IMR-90 (cell line): Measurements from ENCODE around the gene SIRT2. TPM values are rescaled to one million over a fixed set of nuclear protein-coding genes. Genes with fewer than 3 reads are reported as not detected.

Source experiments
- ATAC-seq: fragments of 200-7000 bp; cut with Tn5 transposase; 2 replicates; pipeline ENCODE4 v1.9.1; 2020; ENCODE audit warnings: low read depth, mild to moderate bottlenecking, moderate library complexity
- BruUV-seq: library from RNA; stranded (reverse); fragments of 400-500 nt; replicated peaks from 2 replicates; lab custom pipeline; 2021; lab: Mats Ljungman, UMichigan
- CTCF ChIA-PET: fragments of 300-600 bp; formaldehyde crosslinking; extraction: SDS; loops from one replicate; lab custom pipeline; 2021; ENCODE audit warnings: antibody characterized with exemption; lab: Yijun Ruan, JAX
- POLR2A ChIA-PET: fragments of 300-600 bp; sonication (Branson Sonifier 250); formaldehyde crosslinking; loops from one replicate; lab custom pipeline; 2022; ENCODE audit warnings: antibody characterized with exemption; ENCODE audit not compliant: unreplicated experiment; lab: Charles Lee
- DNase-seq: peaks from one replicate; pipeline ENCODE4 v3.0.0; 2013
- H2AFZ ChIP-seq: replicated peaks from 2 replicates; pipeline ENCODE3; 2013; ENCODE audit warnings: low read length, mild to moderate bottlenecking; ENCODE audit not compliant: poor library complexity
- H2AK5ac ChIP-seq: 2 replicates; pipeline ENCODE4 v1.6.1; 2013; ENCODE audit warnings: low read depth, low read length, inconsistent platforms
- H2AK9ac ChIP-seq: replicated peaks from 2 replicates; pipeline ENCODE3; 2013; ENCODE audit warnings: mild to moderate bottlenecking, low read depth, low read length, moderate library complexity; ENCODE audit not compliant: poor library complexity
- H2BK120ac ChIP-seq: 2 replicates; pipeline ENCODE4 v1.6.1; 2013; ENCODE audit warnings: low read depth, low read length, inconsistent platforms
- H2BK15ac ChIP-seq: 3 replicates; pipeline ENCODE4 v1.6.1; 2013; ENCODE audit warnings: low read depth, low read length, inconsistent platforms
- H2BK20ac ChIP-seq: 2 replicates; pipeline ENCODE4 v1.6.1; 2013; ENCODE audit warnings: low read depth, mild to moderate bottlenecking, inconsistent platforms, low read length, moderate library complexity
- H2BK5ac ChIP-seq: 2 replicates; pipeline ENCODE4 v1.6.1; 2013; ENCODE audit warnings: mild to moderate bottlenecking, low read depth, low read length, inconsistent platforms; ENCODE audit not compliant: poor library complexity, severe bottlenecking
- H3K14ac ChIP-seq: replicated peaks from 2 replicates; pipeline ENCODE4 v1.6.1; 2013; ENCODE audit warnings: low read depth, low read length, inconsistent platforms
- H3K18ac ChIP-seq: 2 replicates; pipeline ENCODE4 v1.6.1; 2013; ENCODE audit warnings: low read depth, low read length, control low read depth
- H3K23ac ChIP-seq: 2 replicates; pipeline ENCODE4 v1.6.1; 2013; ENCODE audit warnings: low read depth, low read length, inconsistent platforms
- H3K27ac ChIP-seq: 2 replicates; pipeline ENCODE4 v1.5.1; 2013; ENCODE audit warnings: mild to moderate bottlenecking, control low read depth, low read length; ENCODE audit not compliant: insufficient read depth
- H3K27me3 ChIP-seq: 2 replicates; pipeline ENCODE4 v1.6.1; 2013; ENCODE audit warnings: low read length; ENCODE audit not compliant: control insufficient read depth, insufficient read depth
- H3K36me3 ChIP-seq: 2 replicates; pipeline ENCODE4 v1.6.1; 2013; ENCODE audit warnings: low read length, mixed read lengths; ENCODE audit not compliant: control insufficient read depth, insufficient read depth
- H3K4ac ChIP-seq: 2 replicates; pipeline ENCODE4 v1.6.1; 2013; ENCODE audit warnings: low read depth, low read length, inconsistent platforms
- H3K4me1 ChIP-seq: 2 replicates; pipeline ENCODE4 v1.6.1; 2013; ENCODE audit warnings: low read length, mixed read lengths; ENCODE audit not compliant: control insufficient read depth, insufficient read depth
- H3K4me2 ChIP-seq: 2 replicates; pipeline ENCODE4 v1.6.1; 2013; ENCODE audit warnings: low read depth, mild to moderate bottlenecking, control low read depth, low read length, moderate library complexity
- H3K4me3 ChIP-seq: 2 replicates; pipeline ENCODE4 v1.5.1; 2013; ENCODE audit warnings: low read depth, mild to moderate bottlenecking, control low read depth, low read length, moderate library complexity; ENCODE audit not compliant: insufficient read depth
- H3K56ac ChIP-seq: 2 replicates; pipeline ENCODE4 v1.6.1; 2013; ENCODE audit warnings: low read length, inconsistent platforms; ENCODE audit not compliant: insufficient read depth; ENCODE audit errors: extremely low read depth
- H3K79me1 ChIP-seq, 2 experiments: 2 replicates each; pipeline ENCODE4 v1.6.1; 2013; ENCODE audit warnings: low read length in 2 of 2, inconsistent platforms in 1 of 2, low read depth in 1 of 2
- H3K9ac ChIP-seq: 2 replicates; pipeline ENCODE4 v1.6.1; 2013; ENCODE audit warnings: low read depth, low read length, control low read depth
- H3K9me1 ChIP-seq: 2 replicates; pipeline ENCODE4 v1.6.1; 2013; ENCODE audit warnings: low read length, inconsistent platforms; ENCODE audit not compliant: insufficient read depth
- H3K9me3 ChIP-seq: 2 replicates; pipeline ENCODE4 v1.6.1; 2013; ENCODE audit warnings: low read length; ENCODE audit not compliant: control insufficient read depth, insufficient read depth
- H4K20me1 ChIP-seq: 2 replicates; pipeline ENCODE4 v1.6.1; 2013; ENCODE audit warnings: low read length, inconsistent platforms; ENCODE audit not compliant: insufficient read depth
- H4K5ac ChIP-seq: 2 replicates; pipeline ENCODE4 v1.6.1; 2013; ENCODE audit warnings: mild to moderate bottlenecking, low read depth, low read length, control low read depth
- H4K8ac ChIP-seq, 2 experiments: 2 replicates each; pipeline ENCODE4 v1.6.1; 2013; ENCODE audit warnings: low read depth in 2 of 2, low read length in 2 of 2, control low read depth in 1 of 2, inconsistent platforms in 1 of 2
- H4K91ac ChIP-seq: 2 replicates; pipeline ENCODE4 v1.6.1; 2013; ENCODE audit warnings: low read depth, low read length, inconsistent platforms; ENCODE audit not compliant: insufficient read depth
- BHLHE40 ChIP-seq: fragments of 150-350 bp; IDR thresholded peaks from 2 replicates; pipeline ENCODE4 v1.6.1; 2016; ENCODE audit warnings: mild to moderate bottlenecking, low read depth, low read length
- CEBPB ChIP-seq: IDR thresholded peaks from 2 replicates; pipeline ENCODE4 v1.6.1; 2012; ENCODE audit warnings: low read depth, low read length, improper control_type of control experiment
- CTCF ChIP-seq: conservative IDR thresholded peaks from 2 replicates; pipeline ENCODE4 v1.5.1; 2012; ENCODE audit warnings: mild to moderate bottlenecking, low read depth, low read length, improper control_type of control experiment
- MAFK ChIP-seq: IDR thresholded peaks from 2 replicates; pipeline ENCODE4 v1.6.1; 2012; ENCODE audit warnings: low read depth, low read length, improper control_type of control experiment
- MAZ ChIP-seq: IDR thresholded peaks from 2 replicates; pipeline ENCODE4 v1.6.1; 2012; ENCODE audit warnings: low read depth, mild to moderate bottlenecking, low read length, improper control_type of control experiment, moderate library complexity, borderline replicate concordance
- NFE2L2 ChIP-seq: fragments of 150-350 bp; IDR thresholded peaks from 2 replicates; pipeline ENCODE4 v1.6.1; 2016; ENCODE audit warnings: low read depth, mild to moderate bottlenecking, low read length
- POLR2A ChIP-seq: IDR thresholded peaks from 2 replicates; pipeline ENCODE4 v1.6.1; 2012; ENCODE audit warnings: mild to moderate bottlenecking, low read depth, low read length
- RAD21 ChIP-seq: IDR thresholded peaks from 2 replicates; pipeline ENCODE4 v1.6.1; 2012; ENCODE audit warnings: low read length, improper control_type of control experiment
- RCOR1 ChIP-seq: IDR thresholded peaks from 2 replicates; pipeline ENCODE4 v1.6.1; 2012; ENCODE audit warnings: mild to moderate bottlenecking, low read length, improper control_type of control experiment; ENCODE audit not compliant: insufficient replicate concordance
- RFX5 ChIP-seq: IDR thresholded peaks from 2 replicates; pipeline ENCODE4 v1.8.0; 2012; ENCODE audit warnings: low read depth, mild to moderate bottlenecking, low read length, moderate library complexity
- SMC3 ChIP-seq: fragments of 150-350 bp; IDR thresholded peaks from 2 replicates; pipeline ENCODE4 v1.6.1; 2016; ENCODE audit warnings: low read depth, mild to moderate bottlenecking, antibody characterized with exemption, low read length, moderate library complexity
- WGBS, 2 experiments: methylation state at CpG; one replicate each; pipeline versions ENCODE4 v1.1.5 to v1.1.7; 2013; ENCODE audit warnings: missing lambda C conversion rate in 2 of 2; ENCODE audit not compliant: insufficient read length in 1 of 2; ENCODE audit errors: extremely low coverage in 2 of 2; 5-methylcytosine and 5-hydroxymethylcytosine counted together
- dilution Hi-C: fragments of 300-500 bp; cut with HindIII; formaldehyde crosslinking; loops from one replicate; pipeline ENCODE4 v1.14.3; 2018; ENCODE audit warnings: low sequenced_read_pairs; ENCODE audit not compliant: unreplicated experiment
- in situ Hi-C: fragments of 300-500 bp; cut with MboI; formaldehyde crosslinking; loops from 3 replicates; pipeline ENCODE4 v1.14.3; 2019; ENCODE audit warnings: low sequenced_read_pairs, inconsistent platforms, mixed read lengths
- intact Hi-C: fragments of 100-400 bp; cut with micrococcal nuclease; formaldehyde crosslinking; loops from 2 replicates; pipeline ENCODE4 v1.10.0; 2022
- polyA plus RNA-seq, 3 experiments: library from polyadenylated mRNA; depleted of rRNA; stranded (reverse); fragments of >200 nt; gene quantifications; 2 replicates each; pipeline ENCODE4 v1.2.3, GENCODE V29; 2012; ENCODE audit warnings: low replicate concordance in 1 of 3
- total RNA-seq: library from RNA; depleted of rRNA; stranded (reverse); fragments of >200 nt; gene quantifications from 2 replicates; pipeline ENCODE4 v1.2.3, GENCODE V29; 2012
- TF ChIP-seq, protein P1 (sequence below): fragments of 150-350 bp; IDR thresholded peaks from 2 replicates; pipeline ENCODE4 v1.6.1; 2017; ENCODE audit warnings: mild to moderate bottlenecking, antibody characterized with exemption, low read length, low read depth
- TF ChIP-seq, protein P2 (sequence below): fragments of 150-350 bp; IDR thresholded peaks from 2 replicates; pipeline ENCODE4 v1.6.1; 2016; ENCODE audit warnings: low read depth, mild to moderate bottlenecking, low read length, moderate library complexity, borderline replicate concordance

The SIRT2 gene
- total and polyA plus RNA-seq, 2 of the 4 experiments (the other 2 are of a cell fraction), result 43.0 to 50.0 TPM

GRCh38 chr19:38931521-38931793, 32.0 kb upstream of the SIRT2 start:
- no peak for ATAC-seq
- Histone ChIP-seq H3K14ac (peak overlapping the region; percentile 89), H2AFZ (no peak overlapping the region), H4K8ac (peak overlapping the region in 1 of 2 experiments; percentile 48; a peak in 1 of 4 replicates), H3K18ac (no peak overlapping the region), H3K4me1 (no peaks in the 10 kb centered on the region), H2AK9ac (peak overlapping the region; percentile 92), H3K36me3 (peaks cover 11% of the 10 kb centered on the region), H3K27ac (peak overlapping the region; percentile 69), H2BK20ac (no peak overlapping the region), H4K20me1 (no peaks in the 10 kb centered on the region; the same call in 1 of the 2 replicates), H2BK5ac (no peak overlapping the region), H3K56ac (no peak overlapping the region), H3K9ac (peak overlapping the region; percentile 89), H3K9me1 (peaks cover 3% of the 10 kb centered on the region; the same call in 1 of the 2 replicates), H3K4ac (no peak overlapping the region), H3K79me1 (peaks cover 29 to 57% of the 10 kb centered on the region in 2 experiments; a peak in 3 of 4 replicates), H3K23ac (peak overlapping the region; percentile 40; the same call in 1 of the 2 replicates), H2BK120ac (no peak overlapping the region), H2BK15ac (no peak overlapping the region), H4K5ac (no peak overlapping the region), H3K4me2 (peak overlapping the region; percentile 89), H4K91ac (no peak overlapping the region), H3K27me3 (no peaks in the 10 kb centered on the region), H2AK5ac (peak overlapping the region; percentile 14; the same call in 1 of the 2 replicates), H3K9me3 (no peaks in the 10 kb centered on the region), H3K4me3 (peak overlapping the region; percentile 75)
- TF ChIP-seq CEBPB (no peak), RAD21 (no peak), MAFK (no peak), BHLHE40 (no peak), CTCF (no peak), NFE2L2 (no peak), MAZ (no peak), RFX5 (no peak), POLR2A (no peak), RCOR1 (no peak), SMC3 (no peak)
- TF ChIP-seq, protein P1, sequence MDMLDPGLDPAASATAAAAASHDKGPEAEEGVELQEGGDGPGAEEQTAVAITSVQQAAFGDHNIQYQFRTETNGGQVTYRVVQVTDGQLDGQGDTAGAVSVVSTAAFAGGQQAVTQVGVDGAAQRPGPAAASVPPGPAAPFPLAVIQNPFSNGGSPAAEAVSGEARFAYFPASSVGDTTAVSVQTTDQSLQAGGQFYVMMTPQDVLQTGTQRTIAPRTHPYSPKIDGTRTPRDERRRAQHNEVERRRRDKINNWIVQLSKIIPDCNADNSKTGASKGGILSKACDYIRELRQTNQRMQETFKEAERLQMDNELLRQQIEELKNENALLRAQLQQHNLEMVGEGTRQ, result no peak
- TF ChIP-seq, protein P2, sequence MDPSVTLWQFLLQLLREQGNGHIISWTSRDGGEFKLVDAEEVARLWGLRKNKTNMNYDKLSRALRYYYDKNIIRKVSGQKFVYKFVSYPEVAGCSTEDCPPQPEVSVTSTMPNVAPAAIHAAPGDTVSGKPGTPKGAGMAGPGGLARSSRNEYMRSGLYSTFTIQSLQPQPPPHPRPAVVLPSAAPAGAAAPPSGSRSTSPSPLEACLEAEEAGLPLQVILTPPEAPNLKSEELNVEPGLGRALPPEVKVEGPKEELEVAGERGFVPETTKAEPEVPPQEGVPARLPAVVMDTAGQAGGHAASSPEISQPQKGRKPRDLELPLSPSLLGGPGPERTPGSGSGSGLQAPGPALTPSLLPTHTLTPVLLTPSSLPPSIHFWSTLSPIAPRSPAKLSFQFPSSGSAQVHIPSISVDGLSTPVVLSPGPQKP, result no peak
- dilution Hi-C loops, result no loop called here
- intact Hi-C loops, result loop anchor here (2.0 to 5.0 kb wide), 2 partner anchors 203 to 284 kb away; partner anchors contain the start of gene ACTN4
- no CpG with 5 or more reads among the region's 8 CpGs for WGBS, 2 experiments
- ChIA-PET POLR2A (no interaction called here), CTCF (interaction anchor here (1.6 kb wide), 1 partner anchor 12 kb away, joined by 6 read pairs; no protein-coding TSS in a partner anchor)
- in situ Hi-C loops, result loop anchor here (25.0 kb wide), 1 partner anchor 519 kb away; the partner anchor contains the start of gene FAM98C
- DNase-seq, result no peak
- no TSS peak for BruUV-seq
